GM12878 (cell line): ENCODE measurements around the gene GRAMD1A. TPM values are rescaled to one million over a fixed set of nuclear protein-coding genes. Genes with fewer than 3 reads are reported as not detected.
A peak's percentile ranks its signal among the peaks of the same experiment; 100 is the strongest.

ENCODE experiments used
- ATAC-seq: fragments of 200-7000 bp; cut with Tn5 transposase; 3 replicates; pipeline ENCODE4 v1.9.1; 2020; ENCODE audit warnings: mild to moderate bottlenecking, moderate library complexity
- BruUV-seq: library from RNA; stranded (reverse); fragments of 400-500 nt; replicated peaks from 2 replicates; lab custom pipeline; 2021; lab: Mats Ljungman, UMichigan
- CTCF ChIA-PET: fragments of 300-600 bp; sonication (Branson Sonifier 250); formaldehyde crosslinking; extraction: SDS; loops from one replicate; lab custom pipeline; 2021; ENCODE audit warnings: inconsistent platforms; lab: Yijun Ruan, JAX
- POLR2A ChIA-PET: fragments of 350-600 bp; formaldehyde crosslinking; extraction: SDS; loops from one replicate; lab custom pipeline; 2021; ENCODE audit warnings: inconsistent platforms; lab: Charles Lee
- RAD21 ChIA-PET: fragments of 300-600 bp; sonication (Branson Sonifier 250); formaldehyde crosslinking; loops from one replicate; lab custom pipeline; 2023; ENCODE audit warnings: antibody characterized with exemption; ENCODE audit not compliant: unreplicated experiment; lab: Charles Lee
- SMC1A ChIA-PET: fragments of 300-600 bp; sonication (Branson Sonifier 250); formaldehyde crosslinking; loops from one replicate; lab custom pipeline; 2023; ENCODE audit not compliant: unreplicated experiment, uncharacterized antibody; lab: Charles Lee
- DNase-seq: peaks from one replicate; pipeline ENCODE4 v3.0.0-alpha.2; 2011; ENCODE audit warnings: low read depth, low spot score
- FAIRE-seq: peaks from 3 replicates; lab custom pipeline; 2011; peaks lifted over from hg19 to GRCh38; lab: Jason Lieb, UNC
- H2AFZ ChIP-seq: 2 replicates; pipeline ENCODE4 v1.6.0; 2011; ENCODE audit warnings: low read depth, low read length, control low read depth; ENCODE audit not compliant: control insufficient read depth
- H3K27ac ChIP-seq: 2 replicates; pipeline ENCODE4 v1.5.1; 2011; ENCODE audit warnings: control low read depth; ENCODE audit not compliant: control insufficient read depth, insufficient read depth
- H3K27me3 ChIP-seq, 2 experiments: replicated peaks in 1 of 2; 2 replicates each; pipeline versions ENCODE4 v1.6.0 to v1.6.1; 2011; ENCODE audit warnings: low read length in 1 of 2; ENCODE audit not compliant: control insufficient read depth in 2 of 2, insufficient read depth in 2 of 2
- H3K36me3 ChIP-seq, 2 experiments: 2 replicates each; pipeline ENCODE4 v1.5.1; 2011; ENCODE audit warnings: low read length in 1 of 2; ENCODE audit not compliant: control insufficient read depth in 2 of 2, insufficient read depth in 2 of 2
- H3K4me1 ChIP-seq: 2 replicates; pipeline ENCODE4 v1.6.1; 2011; ENCODE audit warnings: mild to moderate bottlenecking, low read length, moderate library complexity, mixed read lengths; ENCODE audit not compliant: control insufficient read depth, insufficient read depth
- H3K4me2 ChIP-seq: 2 replicates; pipeline ENCODE4 v1.6.0; 2011; ENCODE audit warnings: control low read depth; ENCODE audit not compliant: control insufficient read depth, insufficient read depth
- H3K4me3 ChIP-seq: fragments of 200-600 bp; sonication (generic); 2 replicates; pipeline ENCODE4 v1.5.1; 2016
- H3K79me2 ChIP-seq: 2 replicates; pipeline ENCODE4 v1.6.0; 2011; ENCODE audit warnings: low read length; ENCODE audit not compliant: control insufficient read depth, insufficient read depth
- H3K9ac ChIP-seq: 2 replicates; pipeline ENCODE4 v1.8.0; 2011; ENCODE audit warnings: low read length, control low read depth, mixed read lengths; ENCODE audit not compliant: control insufficient read depth, insufficient read depth
- H3K9me3 ChIP-seq: replicated peaks from 3 replicates; pipeline ENCODE4 v1.5.1; 2011; ENCODE audit warnings: mild to moderate bottlenecking, low read length; ENCODE audit not compliant: control insufficient read depth, insufficient read depth
- H4K20me1 ChIP-seq: 2 replicates; pipeline ENCODE4 v1.6.0; 2011; ENCODE audit not compliant: control insufficient read depth, insufficient read depth
- ESRRA ChIP-seq: IDR thresholded peaks from 2 replicates; pipeline ENCODE4 v1.6.1; 2012; ENCODE audit warnings: mild to moderate bottlenecking, low read length, improper control_type of control experiment
- FOS ChIP-seq: IDR thresholded peaks from 3 replicates; pipeline ENCODE4 v1.6.1; 2011; ENCODE audit warnings: borderline replicate concordance; ENCODE audit not compliant: insufficient read length; ENCODE audit errors: extremely low read depth
- KLF5 ChIP-seq: fragments of 450-650 bp; IDR thresholded peaks from 2 replicates; pipeline ENCODE4 v1.6.1; 2014; ENCODE audit warnings: mild to moderate bottlenecking; ENCODE audit not compliant: partially characterized antibody
- MTA3 ChIP-seq: IDR thresholded peaks from 2 replicates; pipeline ENCODE4 v1.6.1; 2012; ENCODE audit warnings: low read length, inconsistent platforms, borderline replicate concordance
- MYB ChIP-seq: fragments of 150-350 bp; IDR thresholded peaks from 2 replicates; pipeline ENCODE4 v1.6.1; 2014; ENCODE audit warnings: mild to moderate bottlenecking, low read depth, low read length, borderline replicate concordance
- NRF1 ChIP-seq: conservative IDR thresholded peaks from 2 replicates; pipeline ENCODE4 v1.6.1; 2011; ENCODE audit warnings: mild to moderate bottlenecking, low read depth, low read length, improper control_type of control experiment
- POLR2AphosphoS5 ChIP-seq: IDR thresholded peaks from 2 replicates; pipeline ENCODE4 v1.6.1; 2011; ENCODE audit warnings: mild to moderate bottlenecking, low read length, inconsistent platforms
- RB1 ChIP-seq: fragments of 450-650 bp; formaldehyde crosslinking; IDR thresholded peaks from 2 replicates; pipeline ENCODE4 v1.6.1; 2017; ENCODE audit warnings: mild to moderate bottlenecking, borderline replicate concordance
- SKIL ChIP-seq: fragments of 450-650 bp; IDR thresholded peaks from 2 replicates; pipeline ENCODE4 v1.6.1; 2017; ENCODE audit warnings: mild to moderate bottlenecking, low read depth, inconsistent platforms; ENCODE audit not compliant: poor library complexity, severe bottlenecking
- SREBF2 ChIP-seq: IDR thresholded peaks from 2 replicates; pipeline ENCODE4 v1.6.1; 2012; ENCODE audit warnings: mild to moderate bottlenecking, low read length
- STAT3 ChIP-seq: IDR thresholded peaks from 2 replicates; pipeline ENCODE4 v1.6.1; 2011; ENCODE audit warnings: low read depth, low read length, improper control_type of control experiment
- ZBTB40 ChIP-seq: fragments of 450-650 bp; IDR thresholded peaks from 2 replicates; pipeline ENCODE4 v1.6.1; 2016; ENCODE audit warnings: mild to moderate bottlenecking, moderate library complexity, borderline replicate concordance
- ZNF592 ChIP-seq: fragments of 450-650 bp; IDR thresholded peaks from 2 replicates; pipeline ENCODE4 v1.6.1; 2017; ENCODE audit warnings: mild to moderate bottlenecking, moderate library complexity
- WGBS: methylation state at CpG from one replicate; pipeline ENCODE4 v1.1.6; 2016; ENCODE audit warnings: low lambda C conversion rate; ENCODE audit not compliant: insufficient replicate concordance, insufficient coverage; ENCODE audit errors: missing lambda C conversion rate; 5-methylcytosine and 5-hydroxymethylcytosine counted together
- in situ Hi-C: fragments of 300-500 bp; cut with MboI; formaldehyde crosslinking; loops from 9 replicates; pipeline ENCODE4 v1.14.3; 2018; ENCODE audit warnings: mixed read lengths
- intact Hi-C: fragments of 100-400 bp; cut with micrococcal nuclease; formaldehyde crosslinking; loops from one replicate; pipeline ENCODE4 v1.14.2; 2022; ENCODE audit not compliant: unreplicated experiment
- polyA plus RNA-seq, 11 experiments: library from polyadenylated mRNA; depleted of rRNA in 4 of 11; unstranded in 6 of 11; stranded (reverse) in 5 of 11; fragments of >200 nt; fragmentation: Nextera tagmentation in 4 of 11; fragmentation: Illumina TruSeq in 1 of 11; extraction: Ambion mirVana in 4 of 11; extraction: Trizol in 1 of 11; gene quantifications; 1 replicate in 1 of 11; 2 replicates in 10 of 11; pipeline versions ENCODE4 v1.2.1 to v1.2.3, GENCODE V29; 2011 to 2016; ENCODE audit warnings: inconsistent platforms in 2 of 11, missing spikeins in 2 of 11, low read depth in 1 of 11
- total RNA-seq, 4 experiments: library from RNA; depleted of rRNA in 3 of 4; stranded (reverse); fragments of >200 nt in 3 of 4; fragmentation: Illumina TruSeq in 1 of 4; extraction: Trizol in 1 of 4; gene quantifications; 2 replicates each; pipeline versions ENCODE4 v1.2.1 to v1.2.3, GENCODE V29; 2013 to 2021

GRAMD1A gene
- total and polyA plus RNA-seq, 10 of the 15 experiments (the other 5 are each of a cell fraction or from before 2014, with no cell fraction given): 0.79 to 73.6 (median 35.3) TPM

GRCh38 chr19:35023428-35023827, 23.3 kb downstream of the GRAMD1A start (continued):
- TF ChIP-seq SREBF2 (no peak), POLR2AphosphoS5 (no peak), KLF5 (no peak), FOS (no peak), MYB (no peak)
- TF ChIP-seq, all 136 proteins: peak for 0

- 93% methylated on average over 6 of the region's 6 CpGs for WGBS
- ATAC-seq (no peak), DNase-seq (no peak), FAIRE-seq (no peak)
- no peak overlapping the region for H3K4me3 ChIP-seq
- H3K36me3 ChIP-seq: peaks cover 6 to 31% of the 10 kb centered on the region in 2 experiments
- no peaks in the 10 kb centered on the region for H3K27me3 ChIP-seq
- CTCF ChIA-PET: no interaction called here
- H3K27ac ChIP-seq: no peak overlapping the region
- BruUV-seq: TSS peak; percentile 6
- RAD21 ChIA-PET: no interaction called here
- no peaks in the 10 kb centered on the region for H3K9me3 ChIP-seq
- H3K79me2 ChIP-seq: no peaks in the 10 kb centered on the region
- intact Hi-C loops (no loop called here), in situ Hi-C loops (no loop called here)
- H2AFZ ChIP-seq: no peak overlapping the region
- no peak overlapping the region for H3K4me2 ChIP-seq
- POLR2A ChIA-PET: no interaction called here
- H3K9ac ChIP-seq: no peak overlapping the region
- H4K20me1 ChIP-seq: no peaks in the 10 kb centered on the region
- no peaks in the 10 kb centered on the region for H3K4me1 ChIP-seq
- SMC1A ChIA-PET: no interaction called here
- no peak for TF ChIP-seq SKIL
- no peak for TF ChIP-seq POLR2AphosphoS5
- TF ChIP-seq KLF5: no peak
- no peak for TF ChIP-seq STAT3
- no peak for TF ChIP-seq ZBTB40
- TF ChIP-seq ESRRA: no peak
- TF ChIP-seq MTA3: no peak
- TF ChIP-seq ZNF592: no peak
- no peak for TF ChIP-seq RB1
- TF ChIP-seq NRF1: no peak
Observed at GRCh38 chr19:35024095-35024494, 24.0 kb downstream of the GRAMD1A start.
